Esophagus muscularis mucosa (tissue), 4 donors: ENCODE measurements around the gene NSMCE1. TPM values are rescaled to one million over a fixed set of nuclear protein-coding genes. Genes with fewer than 3 reads are reported as not detected.
"Not testable (repeated sequence)": the region's sequence is repeated elsewhere in the genome, so short reads cannot be mapped to it uniquely, and the experiment has no call there.

Experiments used
- DNase-seq: peaks from one replicate; pipeline ENCODE4 v3.0.0-alpha.2; 2017; ENCODE audit errors: extremely low spot score
- H3K27ac ChIP-seq, 4 donors: fragments of 200-600 bp; sonication (generic); replicated peaks in 1 of 4; 1 replicate in 3 of 4; 2 replicates in 1 of 4; pipeline ENCODE4 v1.5.1; 2016 to 2019; ENCODE audit warnings: mild to moderate bottlenecking in 1 of 4
- H3K27me3 ChIP-seq, 4 donors: fragments of 200-600 bp; sonication (generic); one replicate each; pipeline versions ENCODE4 v1.5.1 to v1.6.0; 2016 to 2019
- H3K36me3 ChIP-seq, 4 donors: fragments of 200-600 bp; sonication (generic); one replicate each; pipeline ENCODE4 v1.5.1; 2016 to 2019
- H3K4me1 ChIP-seq, 4 donors: fragments of 200-600 bp; sonication (generic); one replicate each; pipeline ENCODE4 v1.5.1; 2016 to 2019
- H3K4me3 ChIP-seq, 4 donors: fragments of 200-600 bp; sonication (generic); 1 replicate in 2 of 4; 2 replicates in 2 of 4; pipeline ENCODE4 v1.5.1; 2016 to 2019; ENCODE audit warnings: mild to moderate bottlenecking in 4 of 4, moderate library complexity in 1 of 4
- H3K9me3 ChIP-seq, 4 donors: fragments of 200-600 bp; sonication (generic); 1 replicate in 3 of 4; 2 replicates in 1 of 4; pipeline ENCODE4 v1.5.1; 2016 to 2019
- CTCF ChIP-seq, 3 experiments: fragments of 200-600 bp in 2 of 3; fragments of 450-650 bp in 1 of 3; sonication (generic) in 2 of 3; IDR thresholded peaks; one replicate each; pipeline ENCODE4 v1.5.1; 2017 to 2019; ENCODE audit warnings: antibody characterized with exemption in 3 of 3, mild to moderate bottlenecking in 2 of 3, moderate library complexity in 1 of 3
- EP300 ChIP-seq: sonication (generic); formaldehyde crosslinking; IDR thresholded peaks from one replicate; pipeline ENCODE4 v1.6.1; 2017; ENCODE audit warnings: antibody characterized with exemption
- POLR2A ChIP-seq: fragments of 450-650 bp; IDR thresholded peaks from one replicate; pipeline ENCODE4 v1.6.1; 2017; ENCODE audit warnings: antibody characterized with exemption, moderate library complexity, mild to moderate bottlenecking, low read depth
- POLR2AphosphoS5 ChIP-seq, 2 donors: sonication (generic); formaldehyde crosslinking; IDR thresholded peaks; one replicate each; pipeline ENCODE4 v1.6.1; 2017; ENCODE audit warnings: antibody characterized with exemption in 2 of 2
- WGBS: methylation state at CpG from one replicate; pipeline ENCODE4 v1.1.5; 2018; 5-methylcytosine and 5-hydroxymethylcytosine counted together
- intact Hi-C: fragments of 100-400 bp; cut with DNase I; formaldehyde crosslinking; loops from one replicate; pipeline ENCODE4 v1.15.1; 2023
- total RNA-seq, 4 donors: library from RNA; depleted of rRNA; stranded (reverse); fragments of >200 nt; gene quantifications; one replicate each; pipeline versions ENCODE4 v1.1.0 to v1.2.1, GENCODE V29; 2016

The NSMCE1 gene
- total RNA-seq, 4 donors from 2014 or later, result 49.7 to 68.8 (median 64.0) TPM

- no peaks in the 10 kb centered on the region for H3K27me3 ChIP-seq
- peak; percentile 70 for DNase-seq
- H3K9me3 ChIP-seq, result no peaks in the 10 kb centered on the region
- no peaks in the 10 kb centered on the region for H3K36me3 ChIP-seq
- TF ChIP-seq POLR2A (no peak), EP300 (no peak), CTCF (IDR thresholded peaks at IDR 0.05) (no peak), POLR2AphosphoS5 (IDR thresholded peaks at IDR 0.05) (peak; percentile 36 to 64)
- 72% methylated on average over 6 of the region's 6 CpGs for WGBS
- intact Hi-C loops, result no loop called here
- H3K27ac ChIP-seq, result peak overlapping the region; percentile 31 to 55 (median 45)
- H3K4me1 ChIP-seq, result peaks cover 9 to 58% (median 44%) of the 10 kb centered on the region in 4 donors
- H3K4me3 ChIP-seq, result no peak overlapping the region
These were observed 4.4 kb downstream of the NSMCE1 start for GRCh38 chr16:27264151-27264550.

- intact Hi-C loops, H3K27me3 ChIP-seq, H3K27ac ChIP-seq, H3K4me3 ChIP-seq, H3K9me3 ChIP-seq, DNase-seq, H3K36me3 ChIP-seq: not testable (repeated sequence)
- peaks cover 16 to 65% (median 50%) of the 10 kb centered on the region in 4 donors for H3K4me1 ChIP-seq
- WGBS, result 87% methylated on average over 2 of the region's 2 CpGs
These were observed 5.6 kb downstream of the NSMCE1 start for GRCh38 chr16:27262904-27263423.

GRCh38 chr16:27259710-27260109, 8.9 kb downstream of the NSMCE1 start:
- Histone ChIP-seq H3K27me3 (peaks cover 0 to 4% (median 0%) of the 10 kb centered on the region in 4 donors), H3K9me3 (no peaks in the 10 kb centered on the region), H3K36me3 (peaks cover 0 to 26% (median 7%) of the 10 kb centered on the region in 4 donors), H3K27ac (peak overlapping the region; percentile 84 to 86 (median 86)), H3K4me3 (no peak overlapping the region), H3K4me1 (peaks cover 17 to 85% (median 69%) of the 10 kb centered on the region in 4 donors)
- DNase-seq, result peak; percentile 10
- intact Hi-C loops, result no loop called here
- TF ChIP-seq EP300 (no peak), POLR2AphosphoS5 (IDR thresholded peaks at IDR 0.05) (no peak), CTCF (IDR thresholded peaks at IDR 0.05) (no peak), POLR2A (no peak)
- WGBS, result 92% methylated on average over 4 of the region's 4 CpGs

GRCh38 chr16:27258241-27258734, 10.3 kb downstream of the NSMCE1 start:
- Histone ChIP-seq H3K4me1 (peaks cover 28 to 88% (median 73%) of the 10 kb centered on the region in 4 donors), H3K9me3 (no peaks in the 10 kb centered on the region), H3K4me3 (no peak overlapping the region), H3K36me3 (peaks cover 0 to 27% (median 7%) of the 10 kb centered on the region in 4 donors), H3K27me3 (peaks cover 0 to 4% (median 0%) of the 10 kb centered on the region in 4 donors), H3K27ac (peak overlapping the region; percentile 84 to 86 (median 86))
- peak; percentile 66 for DNase-seq
- intact Hi-C loops, result no loop called here
- 63% methylated on average over 3 of the region's 3 CpGs for WGBS
- TF ChIP-seq POLR2A (no peak), POLR2AphosphoS5 (IDR thresholded peaks at IDR 0.05) (peak; percentile 53 to 77), EP300 (peak; percentile 79), CTCF (IDR thresholded peaks at IDR 0.05) (no peak)

- H3K27ac ChIP-seq, result peak overlapping the region; percentile 84 to 86 (median 86)
- peak; percentile 86 for DNase-seq
These were observed 11.3 kb downstream of the NSMCE1 start for GRCh38 chr16:27257271-27257670.

More at GRCh38 chr16:27257271-27257670, 11.3 kb downstream of the NSMCE1 start:
- no peak overlapping the region for H3K4me3 ChIP-seq
- peaks cover 0 to 4% (median 0%) of the 10 kb centered on the region in 4 donors for H3K27me3 ChIP-seq
- whole genome bisulfite sequencing, result 92% methylated on average over 14 of the region's 14 CpGs
- H3K9me3 ChIP-seq, result no peaks in the 10 kb centered on the region
- H3K36me3 ChIP-seq, result peaks cover 0 to 27% (median 7%) of the 10 kb centered on the region in 4 donors
- intact Hi-C loops, result no loop called here
- TF ChIP-seq EP300 (no peak), CTCF (IDR thresholded peaks at IDR 0.05) (no peak), POLR2A (no peak), POLR2AphosphoS5 (IDR thresholded peaks at IDR 0.05) (no peak)
- peaks cover 28 to 97% (median 83%) of the 10 kb centered on the region in 4 donors for H3K4me1 ChIP-seq
